HK-2 (cell line): Measurements from ENCODE around the gene SLC24A3.

ENCODE experiments used
- DNase-seq: peaks from one replicate; pipeline ENCODE4 v3.0.0-alpha.2; 2018; ENCODE audit not compliant: unreplicated experiment

Gene SLC24A3

GRCh38 chr20:19457611-19458010 is 245.2 kb downstream of the SLC24A3 start:
- no peak for DNase-seq

GRCh38 chr20:19460386-19460785 is 247.9 kb downstream of the SLC24A3 start:
- DNase-seq: no peak

- DNase-seq: no peak
Measured at GRCh38 chr20:19462491-19462890, 250.0 kb downstream of the SLC24A3 start.

DNA sequence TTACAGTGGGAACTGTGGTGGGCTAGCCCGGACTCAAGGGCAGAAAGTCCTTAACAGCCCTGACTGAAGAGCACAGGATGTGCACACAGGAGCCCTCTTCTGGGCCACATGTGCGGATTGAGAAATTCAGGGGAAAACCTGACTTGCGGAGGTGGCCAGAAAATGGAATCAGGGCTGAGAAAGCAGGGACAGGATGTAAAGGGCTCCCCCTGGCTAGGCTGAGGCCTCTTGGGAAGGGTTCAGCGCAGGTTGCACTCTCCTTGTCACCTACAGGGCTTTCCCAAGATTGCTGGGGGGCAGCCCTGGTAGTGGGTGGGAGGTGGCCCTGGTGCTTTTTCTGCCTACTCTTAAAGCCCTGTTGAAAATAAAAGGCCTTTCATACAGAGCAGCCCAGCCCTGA is 251.2 kb downstream of the SLC24A3 start:
- DNase-seq: no peak

DNA sequence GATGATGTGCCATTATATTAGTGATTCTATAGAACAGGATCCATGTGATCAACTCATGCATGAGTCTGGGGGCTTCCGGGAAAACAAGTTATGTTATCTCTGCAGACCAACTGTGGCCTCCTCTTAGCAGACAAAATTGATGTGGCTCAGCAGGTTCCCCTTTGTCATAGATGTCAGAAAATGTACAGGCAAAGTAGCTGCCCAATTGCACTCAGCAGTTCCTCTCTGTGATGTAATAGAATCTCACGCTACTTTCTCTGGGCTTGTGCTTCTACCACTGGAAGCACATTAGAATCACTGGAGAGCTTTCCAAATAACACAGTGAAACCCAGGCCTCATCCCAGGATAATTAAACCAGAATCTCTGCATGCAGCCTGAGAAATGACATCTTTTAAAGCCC is 253.1 kb downstream of the SLC24A3 start:
- DNase-seq: no peak

GRCh38 chr20:19466206-19466928 is 253.9 kb downstream of the SLC24A3 start:
- no peak for DNase-seq

DNA sequence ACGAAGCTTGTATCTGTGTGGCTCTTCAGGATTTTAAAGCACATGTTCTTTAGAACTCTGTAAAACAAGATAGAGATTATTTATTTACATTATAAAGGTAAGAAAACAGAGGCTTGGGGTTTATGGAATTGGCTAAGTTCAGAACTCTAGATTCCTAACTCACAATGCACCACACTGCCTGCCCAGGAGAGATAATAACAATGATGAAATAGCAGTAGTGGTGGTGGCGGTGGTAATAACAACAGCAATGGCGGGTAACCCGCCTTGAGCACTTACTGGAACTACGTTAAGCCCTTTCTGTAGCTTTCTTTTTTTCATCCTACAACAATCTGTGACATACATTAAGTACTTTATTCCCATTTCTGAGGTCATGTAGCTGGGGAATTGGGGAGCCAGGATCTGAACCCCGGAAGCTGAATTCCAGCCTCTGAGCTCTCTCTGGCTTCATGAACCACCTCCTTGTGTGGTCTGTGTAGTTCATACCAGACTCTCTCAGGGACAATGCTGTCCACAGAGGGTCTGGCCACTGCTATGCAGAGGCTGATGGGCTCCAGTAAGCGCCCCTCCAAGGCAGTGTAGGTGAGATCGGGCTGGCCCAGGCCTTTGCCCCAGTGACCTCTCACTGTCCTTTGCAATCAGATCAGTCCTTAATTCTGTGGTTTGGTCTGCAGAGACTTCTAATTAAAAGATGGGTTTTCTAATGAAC is 260.9 kb downstream of the SLC24A3 start:
- DNase-seq: no peak

- no peak for DNase-seq
Measured at GRCh38 chr20:19473922-19474286, 261.5 kb downstream of the SLC24A3 start.

DNA sequence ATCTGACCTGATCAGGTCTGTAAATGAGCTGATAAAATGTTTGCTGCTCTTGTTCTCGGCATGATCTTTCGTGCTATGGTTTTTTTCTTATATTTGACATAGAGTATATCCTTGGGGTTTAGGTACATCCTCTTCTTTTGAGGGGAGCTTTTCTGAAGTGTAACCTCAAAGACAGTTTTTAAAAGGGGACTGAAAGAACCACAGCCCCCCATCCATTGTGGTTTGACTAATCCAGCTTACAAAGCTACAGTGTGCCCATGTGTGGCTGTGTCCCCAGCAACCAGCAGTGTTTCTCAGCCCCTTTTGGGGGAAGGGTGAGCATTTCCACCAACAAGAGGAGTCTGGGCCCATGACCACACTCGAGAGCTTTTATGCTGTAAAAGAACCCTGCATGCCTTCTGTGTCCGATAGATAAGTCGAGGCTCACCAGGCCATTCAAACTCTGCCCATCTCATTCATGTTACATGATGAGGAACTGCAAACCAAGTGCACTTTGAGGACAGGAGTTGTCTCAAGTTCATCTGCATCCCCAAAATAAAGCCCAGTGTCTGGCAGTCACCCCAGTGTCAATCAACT is 266.0 kb downstream of the SLC24A3 start:
- DNase-seq: no peak

GRCh38 chr20:19482726-19483125 is 270.3 kb downstream of the SLC24A3 start:
- DNase-seq: no peak

DNA sequence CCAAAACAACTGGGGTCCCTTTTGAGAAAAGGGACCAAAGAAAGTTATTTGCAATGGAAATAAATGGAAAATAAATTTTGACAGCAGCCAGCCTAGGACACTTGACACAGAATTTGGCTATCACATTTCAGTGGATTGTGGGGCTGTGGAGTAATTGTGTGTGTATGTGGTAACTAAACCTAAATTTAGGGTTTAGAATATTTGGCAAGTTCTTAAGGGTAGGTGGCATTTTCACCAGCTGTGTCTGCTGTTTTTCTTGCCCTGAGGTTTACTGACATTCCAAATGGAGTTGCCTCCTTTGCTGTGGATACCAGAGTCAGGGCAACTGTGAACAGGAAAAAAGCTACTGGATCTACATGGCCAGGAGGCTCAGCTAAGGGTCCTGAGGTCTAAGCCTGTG is 270.9 kb downstream of the SLC24A3 start:
- DNase-seq: no peak

- DNase-seq: no peak
Measured at GRCh38 chr20:19486446-19486845, 274.0 kb downstream of the SLC24A3 start.

DNA sequence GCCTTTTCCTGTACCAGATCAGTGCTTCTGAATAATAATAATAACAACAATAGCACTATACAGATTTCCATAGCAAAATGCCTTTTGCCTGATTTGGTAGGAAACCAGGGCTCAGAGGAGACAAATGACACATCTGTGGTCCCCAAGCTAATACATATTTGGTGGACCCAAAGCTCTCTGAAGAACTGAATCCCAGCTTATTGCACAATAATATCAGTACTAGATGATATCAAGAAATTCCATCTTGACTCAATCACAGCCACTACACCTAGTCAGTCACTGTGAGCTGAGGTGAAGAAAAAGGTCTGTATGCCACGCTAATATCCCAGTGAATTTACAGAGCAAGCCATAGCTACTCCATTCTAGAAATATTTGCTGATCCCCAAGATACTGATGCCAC is 275.0 kb downstream of the SLC24A3 start:
- DNase-seq: no peak

- no peak for DNase-seq
Measured at GRCh38 chr20:19491241-19491640, 278.8 kb downstream of the SLC24A3 start.

- DNase-seq: no peak
Measured at GRCh38 chr20:19492116-19492515, 279.7 kb downstream of the SLC24A3 start.

- no peak for DNase-seq
Measured at GRCh38 chr20:19492687-19493336, 280.4 kb downstream of the SLC24A3 start.

- DNase-seq: no peak
Measured at GRCh38 chr20:19493794-19494495, 281.5 kb downstream of the SLC24A3 start.

- DNase-seq: no peak
Measured at GRCh38 chr20:19495905-19496703, 283.7 kb downstream of the SLC24A3 start.

GRCh38 chr20:19497064-19497463 is 284.6 kb downstream of the SLC24A3 start:
- DNase-seq: no peak

GRCh38 chr20:19498756-19499155 is 286.3 kb downstream of the SLC24A3 start:
- no peak for DNase-seq

DNA sequence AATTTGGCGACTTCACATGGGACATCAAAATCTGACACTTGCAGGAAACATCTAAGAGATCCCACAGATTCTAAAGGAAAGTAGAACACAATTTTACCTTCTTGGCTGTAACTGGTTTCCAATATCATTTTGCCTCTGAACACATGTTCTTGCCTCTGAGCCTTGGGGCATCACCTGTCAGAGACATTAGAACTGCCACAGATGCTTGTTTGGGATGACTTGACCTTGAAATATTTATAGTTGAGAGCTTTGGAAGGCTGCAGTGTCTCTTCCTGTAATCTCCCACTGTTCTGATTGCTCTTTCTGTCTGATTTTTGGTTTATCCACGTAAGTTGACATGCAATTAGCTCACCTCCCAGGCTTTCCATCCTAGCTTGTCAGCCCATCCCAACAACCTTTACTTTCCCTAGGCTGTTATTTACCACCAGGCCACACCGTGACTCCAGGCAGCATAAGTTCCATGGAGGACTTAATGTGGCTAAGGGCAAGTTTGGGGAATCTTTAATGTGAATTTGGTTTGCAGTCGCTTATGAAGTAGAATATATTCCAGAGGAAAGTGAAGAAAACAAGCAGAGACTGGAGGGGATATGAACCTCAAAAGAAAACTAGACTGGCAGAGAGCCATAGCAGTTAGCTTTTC is 289.2 kb downstream of the SLC24A3 start:
- no peak for DNase-seq
